ENCODE results near the gene SYNPO2. TPM values are rescaled to one million over a fixed set of nuclear protein-coding genes. Genes with fewer than 3 reads are reported as not detected.

SYNPO2 gene
- total and polyA plus RNA-seq, 10 of the 15 experiments (the other 5 are each of a cell fraction or from before 2014, with no cell fraction given) = 0.04 to 0.34 (median 0.28) TPM

- Histone ChIP-seq H2AFZ (ENCODE audit: control insufficient read depth, low read depth, low read length) (no peak overlapping the region), H3K9ac (ENCODE audit: control insufficient read depth, insufficient read depth, low read length) (no peak overlapping the region), H3K4me2 (ENCODE audit: control insufficient read depth, insufficient read depth) (no peak overlapping the region), H3K4me3 (no peak overlapping the region), H3K36me3 (ENCODE audit: control insufficient read depth in 2 of 2, insufficient read depth in 2 of 2, low read length in 1 of 2) (no peaks in the 10 kb centered on the region), H3K27me3 (replicated peaks in 1 of 2; ENCODE audit: control insufficient read depth in 2 of 2, insufficient read depth in 2 of 2, low read length in 1 of 2) (no peaks in the 10 kb centered on the region), H3K27ac (ENCODE audit: control insufficient read depth, insufficient read depth) (no peak overlapping the region), H3K4me1 (ENCODE audit: control insufficient read depth, insufficient read depth, low read length) (peaks cover 15% of the 10 kb centered on the region), H3K79me2 (ENCODE audit: control insufficient read depth, insufficient read depth, low read length) (no peaks in the 10 kb centered on the region), H4K20me1 (ENCODE audit: control insufficient read depth, insufficient read depth) (no peaks in the 10 kb centered on the region), H3K9me3 (replicated peaks; ENCODE audit: control insufficient read depth, insufficient read depth, low read length) (no peaks in the 10 kb centered on the region)
- TF ChIP-seq PML (IDR thresholded peaks at IDR 0.05; ENCODE audit: low read length) = no peak
- TF ChIP-seq SPI1 (IDR thresholded peaks at IDR 0.05; ENCODE audit: borderline replicate concordance, insufficient read depth, low read depth, low read length) = no peak
- no peak for TF ChIP-seq EGR1 (IDR thresholded peaks at IDR 0.05; ENCODE audit: borderline replicate concordance in 1 of 2, low read depth in 2 of 2, low read length in 2 of 2)
- TF ChIP-seq ATF3 (IDR thresholded peaks at IDR 0.05; ENCODE audit: borderline replicate concordance, extremely low read depth, low read depth, low read length) = no peak
- intact Hi-C loops (cut with micrococcal nuclease; ENCODE audit: unreplicated experiment) = no loop called here
- in situ Hi-C loops (cut with MboI) = loop anchor here (10.0 kb wide), 1 partner anchor 1083 kb away; no protein-coding TSS in a partner anchor
- CTCF ChIA-PET = interaction anchor here (0.9 to 3.4 kb wide), 3 partner anchors 9 to 13 kb away, joined by 3 to 10 read pairs (median 5); no protein-coding TSS in a partner anchor
- FAIRE-seq (no peak), DNase-seq (ENCODE audit: low read depth, low spot score) (no peak), ATAC-seq (no peak)
- RAD21 ChIA-PET (ENCODE audit: unreplicated experiment) = no interaction called here
- no TSS peak for BruUV-seq (replicated peaks)
- POLR2A ChIA-PET = no interaction called here
- WGBS (ENCODE audit: insufficient coverage, insufficient replicate concordance, low lambda C conversion rate, missing lambda C conversion rate) = no CpG with 5 or more reads among the region's 2 CpGs
- SMC1A ChIA-PET (ENCODE audit: uncharacterized antibody, unreplicated experiment) = interaction anchor here (1.4 kb wide), 1 partner anchor 15 kb away, joined by 3 read pairs; no protein-coding TSS in a partner anchor
These were observed 83.5 kb downstream of the SYNPO2 start for GRCh38 chr4:118972167-118972566.

- SMC1A ChIA-PET (ENCODE audit: uncharacterized antibody, unreplicated experiment) = no interaction called here
These were observed 84.6 kb downstream of the SYNPO2 start for GRCh38 chr4:118973295-118973694.

More at GRCh38 chr4:118973295-118973694, 84.6 kb downstream of the SYNPO2 start:
- H3K4me3 ChIP-seq = no peak overlapping the region
- FAIRE-seq = no peak
- CTCF ChIA-PET = interaction anchor here (0.7 to 3.4 kb wide), 4 partner anchors 9 to 656 kb away, joined by 3 to 10 read pairs (median 6); partner anchors contain the start of gene PDE5A
- no peaks in the 10 kb centered on the region for H3K9me3 ChIP-seq (replicated peaks; ENCODE audit: control insufficient read depth, insufficient read depth, low read length)
- WGBS (ENCODE audit: insufficient coverage, insufficient replicate concordance, low lambda C conversion rate, missing lambda C conversion rate) = 55% methylated on average over 6 of the region's 6 CpGs
- H2AFZ ChIP-seq (ENCODE audit: control insufficient read depth, low read depth, low read length) = no peak overlapping the region
- peak; percentile 67 for ATAC-seq
- RAD21 ChIA-PET (ENCODE audit: unreplicated experiment) = no interaction called here
- no TSS peak for BruUV-seq (replicated peaks)
- peaks cover 3% of the 10 kb centered on the region for H3K4me1 ChIP-seq (ENCODE audit: control insufficient read depth, insufficient read depth, low read length)
- POLR2A ChIA-PET = no interaction called here
- intact Hi-C loops (cut with micrococcal nuclease; ENCODE audit: unreplicated experiment) (no loop called here), in situ Hi-C loops (cut with MboI) (loop anchor here (10.0 kb wide), 1 partner anchor 1082 kb away; no protein-coding TSS in a partner anchor)
- H3K79me2 ChIP-seq (ENCODE audit: control insufficient read depth, insufficient read depth, low read length) = no peaks in the 10 kb centered on the region
- H3K4me2 ChIP-seq (ENCODE audit: control insufficient read depth, insufficient read depth) = no peak overlapping the region
- H4K20me1 ChIP-seq (ENCODE audit: control insufficient read depth, insufficient read depth) = no peaks in the 10 kb centered on the region
- H3K36me3 ChIP-seq (ENCODE audit: control insufficient read depth in 2 of 2, insufficient read depth in 2 of 2, low read length in 1 of 2) = no peaks in the 10 kb centered on the region
- 0 out of 2 replicates have a peak, but pooled peaks have one; percentile 18 for TF ChIP-seq NR2F1 (conservative IDR thresholded peaks at IDR 0.05)
- TF ChIP-seq RELB (IDR thresholded peaks at IDR 0.05; ENCODE audit: low read depth) = 0 out of 2 replicates have a peak, but pooled peaks have one; percentile 33
- no peak for TF ChIP-seq WRNIP1 (IDR thresholded peaks at IDR 0.05; ENCODE audit: borderline replicate concordance, low read depth, low read length)
- DNase-seq (ENCODE audit: low read depth, low spot score) = no peak
- H3K9ac ChIP-seq (ENCODE audit: control insufficient read depth, insufficient read depth, low read length) = no peak overlapping the region
- no peaks in the 10 kb centered on the region for H3K27me3 ChIP-seq (replicated peaks in 1 of 2; ENCODE audit: control insufficient read depth in 2 of 2, insufficient read depth in 2 of 2, low read length in 1 of 2)
- H3K27ac ChIP-seq (ENCODE audit: control insufficient read depth, insufficient read depth) = no peak overlapping the region

Data from GM12878 (cell line).